HG02973 (cell line): Measurements from ENCODE around the gene SLIT3.

Experiments used
- ATAC-seq: cut with Tn5 transposase; IDR thresholded peaks from one replicate; pipeline ENCODE4 v1.9.1; 2021; ENCODE audit warnings: moderate library complexity; ENCODE audit not compliant: unreplicated experiment

The SLIT3 gene

GRCh38 chr5:169300468-169301385, at the start of gene SLIT3:
SLIT3 (minus strand) TSS chr5:169301139; CDS start chr5:169300709, 430 bp downstream.
- ATAC-seq = no peak

GRCh38 chr5:169350016-169350415, 49.1 kb upstream of the SLIT3 start:
- no peak for ATAC-seq

- no peak for ATAC-seq
Observed at GRCh38 chr5:169347786-169348185, 46.8 kb upstream of the SLIT3 start.

GRCh38 chr5:169344629-169345028, 43.7 kb upstream of the SLIT3 start:
- ATAC-seq = no peak

- no peak for ATAC-seq
Observed at GRCh38 chr5:169343766-169344165, 42.8 kb upstream of the SLIT3 start.

GRCh38 chr5:169341556-169341955, 40.6 kb upstream of the SLIT3 start:
- no peak for ATAC-seq

GRCh38 chr5:169339869-169340268, 38.9 kb upstream of the SLIT3 start:
- ATAC-seq = peak; percentile 73

GRCh38 chr5:169336242-169336641, 35.3 kb upstream of the SLIT3 start:
- ATAC-seq = no peak

- no peak for ATAC-seq
Observed at GRCh38 chr5:169335806-169336205, 34.9 kb upstream of the SLIT3 start.

GRCh38 chr5:169333518-169333917, 32.6 kb upstream of the SLIT3 start:
- no peak for ATAC-seq

GRCh38 chr5:169331292-169331852, 30.4 kb upstream of the SLIT3 start:
- no peak for ATAC-seq

- ATAC-seq = no peak
Observed at GRCh38 chr5:169328401-169328800, 27.5 kb upstream of the SLIT3 start.

GRCh38 chr5:169325273-169325672, 24.3 kb upstream of the SLIT3 start:
- ATAC-seq = no peak

- no peak for ATAC-seq
Observed at GRCh38 chr5:169318556-169318955, 17.6 kb upstream of the SLIT3 start.

GRCh38 chr5:169307646-169308045, 6.7 kb upstream of the SLIT3 start:
- no peak for ATAC-seq

GRCh38 chr5:169305366-169305765, 4.4 kb upstream of the SLIT3 start:
- no peak for ATAC-seq

- ATAC-seq = no peak
Observed at GRCh38 chr5:169304175-169304574, 3.2 kb upstream of the SLIT3 start.

GRCh38 chr5:169303119-169303515, 2.2 kb upstream of the SLIT3 start:
- ATAC-seq = no peak

- peak; percentile 79 for ATAC-seq
Observed at GRCh38 chr5:169302491-169303118, 1.7 kb upstream of the SLIT3 start.

- peak; percentile 5 for ATAC-seq
Observed at GRCh38 chr5:169301986-169302385, 1.0 kb upstream of the SLIT3 start.

GRCh38 chr5:169301386-169301934, 521 bp upstream of the SLIT3 start:
- no peak for ATAC-seq
